Measurements from ENCODE around the gene GSDMA.
A peak's percentile ranks its signal among the peaks of the same experiment; 100 is the strongest.

GSDMA gene

DNA sequence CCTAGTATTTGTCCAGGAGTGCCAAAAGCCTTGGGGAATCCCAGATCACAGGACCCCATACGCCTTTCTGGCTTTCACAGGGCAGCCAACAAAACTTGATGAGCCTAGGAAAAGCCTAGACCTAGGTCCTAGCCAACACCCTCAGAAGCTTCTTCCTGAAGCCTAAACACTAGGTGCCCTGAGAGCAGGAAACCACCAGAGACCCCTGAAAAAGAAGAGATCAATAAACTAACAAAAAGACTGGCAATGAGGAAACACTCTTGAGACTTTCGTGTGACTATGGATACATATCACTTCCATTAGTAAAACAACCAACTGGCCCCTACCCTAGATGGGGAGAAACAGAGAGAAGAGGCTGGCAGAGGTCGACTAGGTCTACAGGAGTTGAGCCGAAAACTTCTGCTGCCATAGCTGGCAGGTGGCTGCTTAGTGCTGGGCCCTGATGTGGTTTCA is 36.6 kb upstream of the GSDMA start:
- peak overlapping the region; percentile 62 to 93 for H3K4me3 ChIP-seq (ENCODE audit: low read length in 2 of 2)
- no peak for DNase-seq (ENCODE audit: low spot score)
- H3K9me3 ChIP-seq (replicated peaks in 1 of 2; ENCODE audit: control insufficient read depth in 2 of 2, insufficient read depth in 1 of 2, low read depth in 1 of 2, low read length in 2 of 2), result peaks cover 0 to 2% of the 10 kb centered on the region in 2 donors
- no peak overlapping the region for H3K18ac ChIP-seq (ENCODE audit: low read length)
- no peak overlapping the region for H2BK5ac ChIP-seq (ENCODE audit: low read length)
- H3K9ac ChIP-seq (ENCODE audit: low read depth, low read length, poor library complexity), result peak overlapping the region; percentile 47
- H3K14ac ChIP-seq (ENCODE audit: low read length), result no peak overlapping the region
- H2BK120ac ChIP-seq (ENCODE audit: low read depth, low read length), result no peak overlapping the region
- H2BK12ac ChIP-seq (ENCODE audit: low read length), result no peak overlapping the region
- H3K36me3 ChIP-seq (replicated peaks in 1 of 2; ENCODE audit: control insufficient read depth in 2 of 2, insufficient read depth in 2 of 2, low read length in 2 of 2), result peaks cover 27 to 35% of the 10 kb centered on the region in 2 donors
- peak overlapping the region; percentile 82 for H3K4me2 ChIP-seq (ENCODE audit: insufficient read depth, low read length, poor library complexity, severe bottlenecking)
- no peak overlapping the region for H4K91ac ChIP-seq (ENCODE audit: low read depth, low read length, poor library complexity)
- peaks cover 12% of the 10 kb centered on the region for H3K79me1 ChIP-seq (ENCODE audit: low read depth, low read length)
- H3K27ac ChIP-seq (replicated peaks; ENCODE audit: low read length), result no peak overlapping the region
- no peak overlapping the region for H2AFZ ChIP-seq (ENCODE audit: low read length)
- WGBS, 2 donors (ENCODE audit: extremely low coverage in 2 of 2, insufficient read length in 2 of 2, insufficient replicate concordance in 1 of 2), result no CpG with 5 or more reads among the region's 4 CpGs
- no peak overlapping the region for H2AK5ac ChIP-seq (ENCODE audit: low read depth, low read length)
- no peaks in the 10 kb centered on the region for H3K27me3 ChIP-seq (ENCODE audit: control insufficient read depth in 3 of 3, insufficient read depth in 3 of 3, low read depth in 1 of 3, low read length in 3 of 3)
- H2BK15ac ChIP-seq (ENCODE audit: low read length), result no peak overlapping the region
- H4K8ac ChIP-seq (ENCODE audit: low read depth, low read length), result no peak overlapping the region
- H3K4me1 ChIP-seq (ENCODE audit: control insufficient read depth in 2 of 2, insufficient read depth in 1 of 2, low read depth in 1 of 2, low read length in 2 of 2), result peaks cover 6 to 13% of the 10 kb centered on the region in 2 donors
- no peak overlapping the region for H3K23ac ChIP-seq (ENCODE audit: low read depth, low read length, poor library complexity)
- no peak overlapping the region for H3K4ac ChIP-seq (ENCODE audit: low read length)

DNA sequence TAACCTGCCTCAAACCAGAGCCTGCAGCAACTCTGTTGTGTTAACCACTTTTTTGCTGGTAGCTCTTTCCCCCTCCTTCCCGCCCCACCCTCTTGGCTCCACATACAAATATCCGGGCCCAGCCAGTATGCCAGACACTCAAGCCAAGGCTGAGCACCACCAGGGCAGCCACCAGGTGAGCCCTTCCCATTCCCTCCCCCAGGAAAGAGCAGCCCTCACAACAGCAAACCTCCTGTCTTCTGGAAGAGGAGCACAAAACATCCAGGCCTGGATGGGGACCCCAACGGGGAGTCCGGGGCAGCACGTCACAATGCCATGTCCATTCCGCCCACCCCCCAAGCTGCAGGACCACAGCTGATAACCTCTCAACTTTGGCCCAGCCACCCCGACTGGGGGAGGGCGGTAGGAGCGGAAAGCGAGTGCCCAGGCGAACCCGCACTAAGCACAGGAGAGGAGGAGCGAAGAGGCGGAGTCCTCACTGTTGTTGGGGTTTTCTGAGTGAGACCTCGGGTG is 36.2 kb upstream of the GSDMA start:
- H3K9ac ChIP-seq (ENCODE audit: low read depth, low read length, poor library complexity), result peak overlapping the region; percentile 98
- peaks cover 6 to 13% of the 10 kb centered on the region in 2 donors for H3K4me1 ChIP-seq (ENCODE audit: control insufficient read depth in 2 of 2, insufficient read depth in 1 of 2, low read depth in 1 of 2, low read length in 2 of 2)
- WGBS, 2 donors (ENCODE audit: extremely low coverage in 2 of 2, insufficient read length in 2 of 2, insufficient replicate concordance in 1 of 2), result no CpG with 5 or more reads among the region's 15 CpGs
- DNase-seq (ENCODE audit: low spot score), result peak; percentile 26
- peak overlapping the region; percentile 91 for H2AK5ac ChIP-seq (ENCODE audit: low read depth, low read length)
- H2BK5ac ChIP-seq (ENCODE audit: low read length), result peak overlapping the region; percentile 87
- no peak overlapping the region for H2BK12ac ChIP-seq (ENCODE audit: low read length)
- H3K23ac ChIP-seq (ENCODE audit: low read depth, low read length, poor library complexity), result peak overlapping the region; percentile 97
- peak overlapping the region; percentile 96 for H2AFZ ChIP-seq (ENCODE audit: low read length)
- no peak overlapping the region for H2BK15ac ChIP-seq (ENCODE audit: low read length)
- H4K91ac ChIP-seq (ENCODE audit: low read depth, low read length, poor library complexity), result no peak overlapping the region
- peaks cover 22 to 31% of the 10 kb centered on the region in 2 donors for H3K36me3 ChIP-seq (replicated peaks in 1 of 2; ENCODE audit: control insufficient read depth in 2 of 2, insufficient read depth in 2 of 2, low read length in 2 of 2)
- no peaks in the 10 kb centered on the region for H3K27me3 ChIP-seq (ENCODE audit: control insufficient read depth in 3 of 3, insufficient read depth in 3 of 3, low read depth in 1 of 3, low read length in 3 of 3)
- H3K18ac ChIP-seq (ENCODE audit: low read length), result peak overlapping the region; percentile 95
- H3K4ac ChIP-seq (ENCODE audit: low read length), result no peak overlapping the region
- no peak overlapping the region for H3K27ac ChIP-seq (replicated peaks; ENCODE audit: low read length)
- peak overlapping the region; percentile 63 for H3K14ac ChIP-seq (ENCODE audit: low read length)
- peaks cover 0 to 2% of the 10 kb centered on the region in 2 donors for H3K9me3 ChIP-seq (replicated peaks in 1 of 2; ENCODE audit: control insufficient read depth in 2 of 2, insufficient read depth in 1 of 2, low read depth in 1 of 2, low read length in 2 of 2)
- H2BK120ac ChIP-seq (ENCODE audit: low read depth, low read length), result no peak overlapping the region
- H4K8ac ChIP-seq (ENCODE audit: low read depth, low read length), result no peak overlapping the region
- H3K4me3 ChIP-seq (ENCODE audit: low read length in 2 of 2), result peak overlapping the region; percentile 62 to 93
- H3K4me2 ChIP-seq (ENCODE audit: insufficient read depth, low read length, poor library complexity, severe bottlenecking), result peak overlapping the region; percentile 82
- peaks cover 12% of the 10 kb centered on the region for H3K79me1 ChIP-seq (ENCODE audit: low read depth, low read length)

- no peak within 1 kb of the TSS for H3K4ac ChIP-seq (ENCODE audit: low read length)
- H2BK5ac ChIP-seq (ENCODE audit: low read length), result peak within 1 kb of the TSS; percentile 87
- peak within 1 kb of the TSS; percentile 82 for H3K4me2 ChIP-seq (ENCODE audit: insufficient read depth, low read length, poor library complexity, severe bottlenecking)
- H3K27ac ChIP-seq (replicated peaks; ENCODE audit: low read length), result peak within 1 kb of the TSS; percentile 48
- H3K79me1 ChIP-seq (ENCODE audit: low read depth, low read length), result peaks cover 12% of the 10 kb centered on the region
- peak within 1 kb of the TSS; percentile 96 for H2AFZ ChIP-seq (ENCODE audit: low read length)
- DNase-seq (ENCODE audit: low spot score), result peak; percentile 93
- H3K4me3 ChIP-seq (ENCODE audit: low read length in 2 of 2), result peak within 1 kb of the TSS; percentile 62 to 93
- peaks cover 0 to 2% of the 10 kb centered on the region in 2 donors for H3K9me3 ChIP-seq (replicated peaks in 1 of 2; ENCODE audit: control insufficient read depth in 2 of 2, insufficient read depth in 1 of 2, low read depth in 1 of 2, low read length in 2 of 2)
- H3K23ac ChIP-seq (ENCODE audit: low read depth, low read length, poor library complexity), result peak within 1 kb of the TSS; percentile 97
- peak within 1 kb of the TSS; percentile 88 for H2BK15ac ChIP-seq (ENCODE audit: low read length)
- no CpG with 5 or more reads among the region's 72 CpGs for WGBS, 2 donors (ENCODE audit: extremely low coverage in 2 of 2, insufficient read length in 2 of 2, insufficient replicate concordance in 1 of 2)
- H3K27me3 ChIP-seq (ENCODE audit: control insufficient read depth in 3 of 3, insufficient read depth in 3 of 3, low read depth in 1 of 3, low read length in 3 of 3), result no peaks in the 10 kb centered on the region
- peak within 1 kb of the TSS; percentile 63 for H3K14ac ChIP-seq (ENCODE audit: low read length)
- H3K18ac ChIP-seq (ENCODE audit: low read length), result peak within 1 kb of the TSS; percentile 95
- peak within 1 kb of the TSS; percentile 98 for H3K9ac ChIP-seq (ENCODE audit: low read depth, low read length, poor library complexity)
- H2BK120ac ChIP-seq (ENCODE audit: low read depth, low read length), result no peak within 1 kb of the TSS
- H3K36me3 ChIP-seq (replicated peaks in 1 of 2; ENCODE audit: control insufficient read depth in 2 of 2, insufficient read depth in 2 of 2, low read length in 2 of 2), result peaks cover 17 to 24% of the 10 kb centered on the region in 2 donors
- no peak within 1 kb of the TSS for H4K91ac ChIP-seq (ENCODE audit: low read depth, low read length, poor library complexity)
- peak within 1 kb of the TSS; percentile 91 for H2AK5ac ChIP-seq (ENCODE audit: low read depth, low read length)
- no peak within 1 kb of the TSS for H2BK12ac ChIP-seq (ENCODE audit: low read length)
- peaks cover 6 to 13% of the 10 kb centered on the region in 2 donors for H3K4me1 ChIP-seq (ENCODE audit: control insufficient read depth in 2 of 2, insufficient read depth in 1 of 2, low read depth in 1 of 2, low read length in 2 of 2)
- H4K8ac ChIP-seq (ENCODE audit: low read depth, low read length), result peak within 1 kb of the TSS; percentile 76
These were observed 35.5 kb upstream of the GSDMA start, which contains the start of the genes LRRC3C and ORMDL3 for GRCh38 chr17:39927101-39927928. LRRC3C (plus strand) TSS chr17:39927732; CDS start chr17:39941524, 13,792 bp downstream. ORMDL3 (minus strand) TSS chr17:39927601; CDS start chr17:39924203, 3,398 bp downstream.
